Kidney (tissue), 22 donors: ENCODE measurements around the gene CLUH. TPM values are rescaled to one million over a fixed set of nuclear protein-coding genes. Genes with fewer than 3 reads are reported as not detected.
A peak's percentile ranks its signal among the peaks of the same experiment; 100 is the strongest.

Experiments
- DNase-seq, 5 donors: peaks; one replicate each; pipeline ENCODE4 v3.0.0-alpha.2; 2013 to 2020
- FAIRE-seq: peaks from 2 replicates; lab custom pipeline; 2012; peaks lifted over from hg19 to GRCh38; lab: Jason Lieb, UNC
- H3K27ac ChIP-seq, 2 donors: one replicate each; pipeline ENCODE4 v1.7.0; 2013; ENCODE audit warnings: low read depth in 2 of 2, low read length in 2 of 2, inconsistent platforms in 1 of 2
- H3K27me3 ChIP-seq: one replicate; pipeline ENCODE4 v1.7.1; 2013; ENCODE audit warnings: low read length, inconsistent platforms; ENCODE audit not compliant: control insufficient read depth, insufficient read depth
- H3K36me3 ChIP-seq, 3 donors: one replicate each; pipeline versions ENCODE4 v1.7.0 to v1.7.1; 2013; ENCODE audit warnings: low read length in 3 of 3, control low read depth in 1 of 3, inconsistent platforms in 1 of 3; ENCODE audit not compliant: insufficient read depth in 3 of 3, control insufficient read depth in 2 of 3
- H3K4me1 ChIP-seq, 3 donors: one replicate each; pipeline versions ENCODE4 v1.7.0 to v1.7.1; 2013; ENCODE audit warnings: low read length in 3 of 3, inconsistent platforms in 1 of 3, low read depth in 1 of 3; ENCODE audit not compliant: control insufficient read depth in 2 of 3, insufficient read depth in 2 of 3
- H3K4me3 ChIP-seq, 3 donors: one replicate each; pipeline versions ENCODE4 v1.7.0 to v1.8.1; 2013; ENCODE audit warnings: low read length in 3 of 3, control low read depth in 1 of 3, inconsistent platforms in 1 of 3
- H3K9ac ChIP-seq, 3 donors: one replicate each; pipeline versions ENCODE4 v1.7.0 to v1.7.1; 2013; ENCODE audit warnings: low read length in 3 of 3, control low read depth in 1 of 3, inconsistent platforms in 1 of 3
- H3K9me3 ChIP-seq, 3 donors: one replicate each; pipeline versions ENCODE4 v1.7.0 to v1.7.1; 2013; ENCODE audit warnings: low read length in 3 of 3, control low read depth in 1 of 3, inconsistent platforms in 1 of 3; ENCODE audit not compliant: control insufficient read depth in 2 of 3, insufficient read depth in 1 of 3
- CTCF ChIP-seq: IDR thresholded peaks from 3 replicates; pipeline ENCODE4 v1.5.1; 2012; ENCODE audit warnings: mild to moderate bottlenecking, moderate library complexity, borderline replicate concordance; ENCODE audit not compliant: insufficient read depth; ENCODE audit errors: extremely low read depth
- intact Hi-C: fragments of 100-400 bp; cut with DNase I; formaldehyde crosslinking; loops from one replicate; pipeline ENCODE4 v1.11.1; 2022
- long read RNA-seq, 10 donors: library from polyadenylated mRNA in 1 of 10; unstranded in 1 of 10; transcript quantifications; one replicate each; pipeline ENCODE4 v2.0.0 and lab custom pipeline, GENCODE V29; 2021 to 2026
- polyA plus RNA-seq: library from polyadenylated mRNA; stranded (reverse); fragments of 350-450 nt; fragmentation: Illumina TruSeq; extraction: RNeasy Lipid Tissue Mini Kit (QIAGEN cat#74804); gene quantifications from one replicate; pipeline ENCODE4 v1.2.3, GENCODE V29; 2014; ENCODE audit warnings: low read depth, low replicate concordance; ENCODE audit not compliant: insufficient read depth
- total RNA-seq: library from RNA; stranded (reverse); fragmentation: NEBNext Ultra II Directional; extraction: Animal tissue kit (Norgen Biotek cat#: 25700); gene quantifications from one replicate; pipeline ENCODE4 v1.2.1, GENCODE V29; 2021
- donor health status: control.
- donor health status: control.
- donor health status: control.
- donor health status: control.
- donor health status: control.
- donor health status: DM: yes; HTN: yes; CAD: no.
- donor health status: Normal renal cell carcinoma (clear cell type).

The CLUH gene
- total RNA-seq (93.1 TPM), polyA plus RNA-seq (49.5 TPM)
- long read RNA-seq, donor 1, full-length matches to known transcripts: 1 of 25 reads
- long read RNA-seq, donor 1, partial matches to known transcripts: 24 of 25 reads
- long read RNA-seq, donor 1, other reads (novel, unspliced or antisense): 0 of 25 reads
- long read RNA-seq, donor 2, partial matches to known transcripts: 24 of 24 reads
- long read RNA-seq, donor 2, other reads (novel, unspliced or antisense): 0 of 24 reads
- long read RNA-seq, donor 3: 0 reads
- long read RNA-seq, donor 4: 0 reads
- long read RNA-seq, donor 5: 0 reads
- long read RNA-seq, donor 6, partial matches to known transcripts: 9 of 9 reads
- long read RNA-seq, donor 6, other reads (novel, unspliced or antisense): 0 of 9 reads
- long read RNA-seq, donor 7, partial matches to known transcripts: 61 of 113 reads
- long read RNA-seq, donor 7, other reads (novel, unspliced or antisense): 52 of 113 reads
- long read RNA-seq, donor 8: 0 reads
- long read RNA-seq, donor 9: 0 reads
- long read RNA-seq, donor 10, partial matches to known transcripts: 5 of 5 reads
- long read RNA-seq, donor 10, other reads (novel, unspliced or antisense): 0 of 5 reads

- no peak for FAIRE-seq
- Histone ChIP-seq H3K4me1 (peaks cover 0 to 50% (median 22%) of the 10 kb centered on the region in 3 donors), H3K4me3 (peak within 1 kb of the TSS; percentile 78 to 91 (median 86)), H3K9me3 (no peaks in the 10 kb centered on the region), H3K9ac (peak within 1 kb of the TSS; percentile 66 to 98 (median 93)), H3K36me3 (no peaks in the 10 kb centered on the region), H3K27ac (peak within 1 kb of the TSS; percentile 94), H3K27me3 (no peaks in the 10 kb centered on the region)
- peak; percentile 95 to 99 (median 97) for DNase-seq
- no peak for TF ChIP-seq CTCF
- intact Hi-C loops: no loop called here
Observed at GRCh38 chr17:2711608-2712299, at the start of gene CLUH. CLUH (minus strand) TSS chr17:2711764; CDS start chr17:2711661, 103 bp downstream.

- Histone ChIP-seq H3K27ac (no peak overlapping the region), H3K36me3 (no peaks in the 10 kb centered on the region), H3K9ac (no peak overlapping the region), H3K4me1 (no peaks in the 10 kb centered on the region), H3K27me3 (peaks cover 3% of the 10 kb centered on the region), H3K9me3 (no peaks in the 10 kb centered on the region), H3K4me3 (no peak overlapping the region)
- TF ChIP-seq CTCF: no peak
- intact Hi-C loops: no loop called here
- no peak for FAIRE-seq
- no peak for DNase-seq
Observed at GRCh38 chr17:2758870-2759269, 47.3 kb upstream of the CLUH start.

GRCh38 chr17:2755891-2756724, 44.5 kb upstream of the CLUH start:
- FAIRE-seq: no peak
- Histone ChIP-seq H3K27me3 (peaks cover 3% of the 10 kb centered on the region), H3K36me3 (no peaks in the 10 kb centered on the region), H3K4me1 (no peaks in the 10 kb centered on the region), H3K27ac (no peak overlapping the region), H3K9me3 (no peaks in the 10 kb centered on the region), H3K9ac (no peak overlapping the region), H3K4me3 (no peak overlapping the region)
- intact Hi-C loops: no loop called here
- TF ChIP-seq CTCF: no peak
- peak in 4 of 5 donors; percentile 55 to 67 (median 63) for DNase-seq
